ENCODE results near the gene STYXL1.
A peak's percentile ranks its signal among the peaks of the same experiment; 100 is the strongest.

Gene STYXL1

DNA sequence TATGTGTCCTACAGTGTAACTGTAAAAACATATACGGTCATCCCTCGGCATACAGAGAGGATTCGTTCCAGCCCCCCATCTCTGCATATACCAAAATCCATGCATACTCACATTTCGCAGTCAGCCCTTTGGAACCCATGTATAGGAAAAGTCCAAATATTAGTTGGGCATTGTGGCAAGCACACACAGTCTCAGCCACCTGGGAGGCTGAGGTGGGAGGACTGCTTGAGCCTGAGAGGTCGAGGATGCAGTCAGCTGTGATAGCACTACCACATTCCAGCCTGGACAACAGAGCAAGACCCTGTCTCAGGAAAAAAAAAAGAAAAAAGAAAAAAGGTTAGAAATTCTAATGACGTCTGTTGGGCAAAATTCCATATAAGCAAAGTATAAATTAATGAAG is 29.2 kb upstream of the STYXL1 start:
- Histone ChIP-seq H3K4me3 (ENCODE audit: low read depth in 1 of 2, low read length in 2 of 2) (no peak overlapping the region), H3K27me3 (ENCODE audit: control insufficient read depth in 1 of 2, insufficient read depth in 2 of 2, low read length in 2 of 2) (no peaks in the 10 kb centered on the region), H3K9ac (ENCODE audit: low read length) (no peak overlapping the region), H3K9me3 (ENCODE audit: low read length) (no peaks in the 10 kb centered on the region), H3K27ac (ENCODE audit: low read depth, low read length) (no peak overlapping the region), H3K4me1 (ENCODE audit: insufficient read depth, low read length) (no peaks in the 10 kb centered on the region), H3K36me3 (ENCODE audit: insufficient read depth, low read length) (no peaks in the 10 kb centered on the region)

DNA sequence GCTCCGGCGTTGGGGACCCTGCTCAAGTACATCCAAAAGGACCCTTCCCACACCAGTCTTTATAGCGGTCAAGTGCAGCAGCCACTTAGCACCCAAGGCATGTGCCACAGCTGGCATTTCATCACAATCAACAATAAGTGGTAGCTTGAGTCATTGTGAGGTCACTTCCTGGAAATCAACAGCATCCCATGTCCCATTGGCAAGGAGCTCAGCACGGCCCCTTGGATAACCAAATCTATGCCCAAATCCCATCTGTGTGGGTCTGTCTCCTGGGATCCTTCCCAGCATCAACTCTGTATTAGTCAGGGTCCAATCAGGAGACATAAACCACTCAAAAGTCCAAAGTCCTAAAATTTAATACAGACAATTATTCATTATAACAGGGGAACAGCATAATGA is 27.2 kb upstream of the STYXL1 start:
- H3K9me3 ChIP-seq (ENCODE audit: low read length) = no peaks in the 10 kb centered on the region
- H3K4me1 ChIP-seq (ENCODE audit: insufficient read depth, low read length) = peaks cover 11% of the 10 kb centered on the region
- H3K27me3 ChIP-seq (ENCODE audit: control insufficient read depth in 1 of 2, insufficient read depth in 2 of 2, low read length in 2 of 2) = no peaks in the 10 kb centered on the region
- H3K4me3 ChIP-seq (ENCODE audit: low read depth in 1 of 2, low read length in 2 of 2) = no peak overlapping the region
- H3K27ac ChIP-seq (ENCODE audit: low read depth, low read length) = no peak overlapping the region
- no peak overlapping the region for H3K9ac ChIP-seq (ENCODE audit: low read length)
- H3K36me3 ChIP-seq (ENCODE audit: insufficient read depth, low read length) = no peaks in the 10 kb centered on the region

DNA sequence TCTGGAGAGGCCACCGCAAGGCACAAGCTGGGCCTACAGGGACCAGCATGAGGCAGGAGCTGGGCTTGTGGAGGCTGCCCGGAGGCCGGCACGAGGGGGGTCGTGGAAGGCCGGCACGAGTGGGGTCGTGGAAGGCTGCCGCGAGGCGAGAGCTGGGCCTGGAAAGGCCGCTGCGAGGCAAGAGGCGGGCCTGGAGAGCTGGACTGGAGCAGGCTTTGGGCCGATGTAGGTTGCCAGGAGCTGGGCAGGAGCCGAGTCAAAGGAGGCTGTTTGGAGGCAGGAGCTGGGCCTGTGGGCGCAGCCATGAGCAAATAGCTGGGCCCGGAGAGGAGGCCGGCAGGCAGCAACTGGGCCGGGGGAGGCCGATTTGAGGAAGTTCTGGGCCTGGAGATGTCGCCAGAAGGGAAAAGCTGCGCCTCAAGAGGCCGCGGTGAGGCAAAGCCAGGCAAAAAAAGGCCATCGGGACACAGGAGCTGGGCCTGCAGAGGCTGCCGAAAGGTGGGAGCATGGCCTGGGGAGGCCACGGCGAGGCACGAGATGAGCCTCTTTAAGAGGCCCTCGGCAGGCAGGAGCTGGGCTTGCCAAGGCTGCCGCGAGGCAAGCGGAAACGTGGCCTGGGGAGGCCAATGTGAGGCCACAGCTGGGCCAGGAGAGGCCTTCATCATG is 26.6 kb upstream of the STYXL1 start:
- Histone ChIP-seq H3K4me3 (ENCODE audit: low read depth in 1 of 2, low read length in 2 of 2) (no peak overlapping the region), H3K4me1 (ENCODE audit: insufficient read depth, low read length) (peaks cover 16% of the 10 kb centered on the region), H3K27ac (ENCODE audit: low read depth, low read length) (no peak overlapping the region), H3K27me3 (ENCODE audit: control insufficient read depth in 1 of 2, insufficient read depth in 2 of 2, low read length in 2 of 2) (no peaks in the 10 kb centered on the region), H3K9ac (ENCODE audit: low read length) (no peak overlapping the region), H3K36me3 (ENCODE audit: insufficient read depth, low read length) (no peaks in the 10 kb centered on the region), H3K9me3 (ENCODE audit: low read length) (no peaks in the 10 kb centered on the region)

DNA sequence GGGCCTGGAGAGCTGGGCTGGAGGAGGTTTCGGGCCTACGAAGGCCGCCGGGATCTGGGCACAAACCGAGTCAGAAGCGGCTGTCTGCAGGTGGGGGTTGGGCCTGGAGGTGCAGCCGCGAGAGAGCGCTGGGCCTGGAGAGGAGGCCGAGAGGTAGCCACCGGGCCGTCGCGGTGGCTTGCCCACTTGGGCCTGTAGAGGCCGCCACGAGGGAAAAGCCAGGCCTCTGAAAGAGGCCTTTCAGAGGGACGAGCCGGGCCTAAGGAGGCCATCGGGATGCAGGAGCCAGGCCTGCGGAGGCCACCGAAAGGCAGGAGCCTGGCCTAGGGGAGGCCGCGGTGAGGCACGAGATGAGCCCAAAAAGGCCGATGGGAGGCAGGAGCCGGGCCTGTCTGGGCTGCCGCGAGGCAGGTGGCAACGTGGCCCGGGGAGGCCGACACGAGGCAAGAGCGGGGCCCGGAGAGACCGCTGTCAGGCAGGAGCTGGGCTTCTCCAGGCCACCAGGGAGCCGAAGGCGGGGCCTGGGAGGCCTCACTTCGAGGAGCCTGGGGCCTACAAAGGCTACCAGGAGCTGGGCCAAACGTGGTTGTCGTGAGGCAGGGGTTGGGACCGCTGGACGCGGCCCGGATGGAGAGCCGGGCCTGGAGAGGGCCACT is 25.7 kb upstream of the STYXL1 start:
- H3K4me3 ChIP-seq (ENCODE audit: low read depth in 1 of 2, low read length in 2 of 2) = no peak overlapping the region
- no peak overlapping the region for H3K27ac ChIP-seq (ENCODE audit: low read depth, low read length)
- H3K9me3 ChIP-seq (ENCODE audit: low read length) = no peaks in the 10 kb centered on the region
- no peaks in the 10 kb centered on the region for H3K36me3 ChIP-seq (ENCODE audit: insufficient read depth, low read length)
- peaks cover 23% of the 10 kb centered on the region for H3K4me1 ChIP-seq (ENCODE audit: insufficient read depth, low read length)
- no peak overlapping the region for H3K9ac ChIP-seq (ENCODE audit: low read length)
- H3K27me3 ChIP-seq (ENCODE audit: control insufficient read depth in 1 of 2, insufficient read depth in 2 of 2, low read length in 2 of 2) = no peaks in the 10 kb centered on the region

DNA sequence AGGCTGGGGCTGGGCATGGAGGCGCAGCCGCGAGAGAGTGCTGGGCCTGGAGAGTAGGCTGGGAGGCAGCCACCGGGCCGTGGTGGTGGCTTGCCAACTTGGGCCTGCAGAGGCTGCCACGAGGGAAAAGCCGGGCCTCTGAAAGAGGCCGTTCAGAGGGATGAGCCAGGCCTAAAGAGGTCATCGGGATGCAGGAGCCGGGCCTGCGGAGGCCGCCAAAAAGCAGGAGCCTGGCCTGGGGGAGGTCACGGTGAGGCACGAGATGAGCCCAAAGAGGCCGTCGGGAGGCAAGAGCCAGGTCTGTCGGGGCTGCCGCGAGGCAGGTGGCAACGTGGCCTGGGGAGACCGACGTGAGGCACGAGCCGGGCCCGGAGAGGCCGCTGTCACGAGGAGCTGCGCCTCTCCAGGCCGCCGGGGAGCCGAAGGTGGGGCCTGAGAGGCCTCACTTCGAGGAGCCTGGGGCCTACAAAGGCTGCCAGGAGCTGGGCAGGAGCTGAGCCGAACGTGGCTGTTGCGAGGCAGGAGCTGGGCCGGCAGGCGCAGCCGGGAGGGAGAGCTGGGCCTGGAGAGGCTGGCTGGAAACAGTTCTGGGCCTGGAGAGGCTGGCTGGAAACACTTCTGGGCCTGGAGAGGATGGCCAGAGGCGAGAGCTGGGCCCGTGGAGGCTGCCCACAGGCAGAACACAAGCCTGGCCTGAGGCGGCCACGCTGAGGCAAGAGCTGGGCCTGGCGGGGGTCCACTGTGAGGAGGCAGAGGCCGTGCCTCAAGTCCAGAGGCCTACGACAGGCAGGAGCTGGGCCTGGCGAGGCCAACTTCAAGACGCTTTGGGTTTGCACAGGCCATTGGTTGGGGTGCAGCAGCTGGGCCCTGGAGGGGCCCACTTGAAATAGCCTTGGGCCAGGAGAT is 24.7 kb upstream of the STYXL1 start:
- H3K27ac ChIP-seq (ENCODE audit: low read depth, low read length) = peak overlapping the region; percentile 21
- H3K9me3 ChIP-seq (ENCODE audit: low read length) = no peaks in the 10 kb centered on the region
- no peak overlapping the region for H3K9ac ChIP-seq (ENCODE audit: low read length)
- no peaks in the 10 kb centered on the region for H3K36me3 ChIP-seq (ENCODE audit: insufficient read depth, low read length)
- no peaks in the 10 kb centered on the region for H3K27me3 ChIP-seq (ENCODE audit: control insufficient read depth in 1 of 2, insufficient read depth in 2 of 2, low read length in 2 of 2)
- no peak overlapping the region for H3K4me3 ChIP-seq (ENCODE audit: low read depth in 1 of 2, low read length in 2 of 2)
- H3K4me1 ChIP-seq (ENCODE audit: insufficient read depth, low read length) = peaks cover 23% of the 10 kb centered on the region

DNA sequence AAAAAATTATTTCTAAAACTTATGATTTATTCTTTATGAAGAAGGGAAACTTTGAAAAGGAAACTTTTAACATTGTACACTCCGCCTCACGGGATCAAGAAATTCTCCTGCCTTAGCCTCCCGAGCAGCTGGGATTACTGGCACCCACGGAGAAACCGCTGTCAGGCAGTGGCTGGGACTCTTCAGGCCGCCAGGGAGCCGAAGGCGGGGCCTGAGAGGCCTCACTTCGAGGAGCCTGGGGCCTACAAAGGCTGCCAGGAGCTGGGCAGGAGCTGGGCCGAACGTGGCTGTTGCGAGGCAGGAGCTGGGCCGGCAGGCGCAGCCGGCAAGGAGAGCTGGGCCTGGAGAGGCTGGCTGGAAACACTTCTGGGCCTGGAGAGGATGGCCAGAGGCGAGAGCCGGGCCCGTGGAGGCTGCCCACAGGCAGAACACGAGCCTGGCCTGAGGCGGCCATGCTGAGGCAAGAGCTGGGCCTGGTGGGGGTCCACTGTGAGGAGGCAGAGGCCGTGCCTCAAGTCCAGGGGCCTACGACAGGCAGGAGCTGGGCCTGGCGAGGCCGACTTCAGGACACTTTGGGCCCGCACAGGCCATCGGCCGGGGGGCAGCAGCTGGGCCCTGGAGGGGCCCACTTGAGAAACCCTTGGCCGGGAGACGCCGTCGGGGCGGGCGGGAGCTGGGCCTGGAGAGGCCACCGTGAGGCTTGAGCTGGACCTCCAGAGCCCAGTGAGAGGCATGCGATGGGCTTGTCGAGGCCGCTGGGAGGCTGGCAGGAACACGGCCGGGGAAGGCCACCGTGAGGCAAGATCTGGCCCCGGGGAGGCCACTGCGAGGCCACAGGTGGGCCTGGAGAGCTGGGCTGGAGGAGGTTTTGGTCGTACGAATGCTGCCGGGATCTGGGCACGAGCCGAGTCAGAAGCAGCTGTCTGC is 23.8 kb upstream of the STYXL1 start:
- H3K27ac ChIP-seq (ENCODE audit: low read depth, low read length) = peak overlapping the region; percentile 21
- H3K36me3 ChIP-seq (ENCODE audit: insufficient read depth, low read length) = peaks cover 8% of the 10 kb centered on the region
- H3K4me3 ChIP-seq (ENCODE audit: low read depth in 1 of 2, low read length in 2 of 2) = no peak overlapping the region
- no peaks in the 10 kb centered on the region for H3K27me3 ChIP-seq (ENCODE audit: control insufficient read depth in 1 of 2, insufficient read depth in 2 of 2, low read length in 2 of 2)
- peaks cover 23% of the 10 kb centered on the region for H3K4me1 ChIP-seq (ENCODE audit: insufficient read depth, low read length)
- no peak overlapping the region for H3K9ac ChIP-seq (ENCODE audit: low read length)
- no peaks in the 10 kb centered on the region for H3K9me3 ChIP-seq (ENCODE audit: low read length)

DNA sequence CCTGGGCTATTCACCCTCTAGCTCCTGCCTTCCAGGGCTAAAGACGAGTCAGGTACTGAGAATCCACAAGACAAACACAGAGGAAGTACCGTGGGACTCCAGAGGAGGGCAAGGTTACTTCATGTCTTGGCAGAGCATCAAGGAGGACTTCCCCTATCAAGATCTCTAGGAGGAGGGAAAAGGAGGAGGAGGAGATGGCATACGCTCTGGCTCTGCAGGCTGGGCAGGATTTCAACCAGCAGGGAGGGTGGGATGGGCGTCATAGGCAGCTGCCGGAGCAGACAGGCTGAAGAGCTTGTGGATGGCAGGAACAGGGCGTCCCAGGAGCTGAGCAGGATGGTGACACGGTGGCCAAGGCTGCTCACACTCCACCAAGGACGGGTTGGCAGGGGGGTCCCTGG is 21.4 kb upstream of the STYXL1 start:
- no peak overlapping the region for H3K4me3 ChIP-seq (ENCODE audit: low read depth in 1 of 2, low read length in 2 of 2)
- H3K27ac ChIP-seq (ENCODE audit: low read depth, low read length) = peak overlapping the region; percentile 61
- H3K4me1 ChIP-seq (ENCODE audit: insufficient read depth, low read length) = peaks cover 23% of the 10 kb centered on the region
- no peaks in the 10 kb centered on the region for H3K27me3 ChIP-seq (ENCODE audit: control insufficient read depth in 1 of 2, insufficient read depth in 2 of 2, low read length in 2 of 2)
- H3K36me3 ChIP-seq (ENCODE audit: insufficient read depth, low read length) = peaks cover 32% of the 10 kb centered on the region
- no peaks in the 10 kb centered on the region for H3K9me3 ChIP-seq (ENCODE audit: low read length)
- H3K9ac ChIP-seq (ENCODE audit: low read length) = peak overlapping the region; percentile 5

DNA sequence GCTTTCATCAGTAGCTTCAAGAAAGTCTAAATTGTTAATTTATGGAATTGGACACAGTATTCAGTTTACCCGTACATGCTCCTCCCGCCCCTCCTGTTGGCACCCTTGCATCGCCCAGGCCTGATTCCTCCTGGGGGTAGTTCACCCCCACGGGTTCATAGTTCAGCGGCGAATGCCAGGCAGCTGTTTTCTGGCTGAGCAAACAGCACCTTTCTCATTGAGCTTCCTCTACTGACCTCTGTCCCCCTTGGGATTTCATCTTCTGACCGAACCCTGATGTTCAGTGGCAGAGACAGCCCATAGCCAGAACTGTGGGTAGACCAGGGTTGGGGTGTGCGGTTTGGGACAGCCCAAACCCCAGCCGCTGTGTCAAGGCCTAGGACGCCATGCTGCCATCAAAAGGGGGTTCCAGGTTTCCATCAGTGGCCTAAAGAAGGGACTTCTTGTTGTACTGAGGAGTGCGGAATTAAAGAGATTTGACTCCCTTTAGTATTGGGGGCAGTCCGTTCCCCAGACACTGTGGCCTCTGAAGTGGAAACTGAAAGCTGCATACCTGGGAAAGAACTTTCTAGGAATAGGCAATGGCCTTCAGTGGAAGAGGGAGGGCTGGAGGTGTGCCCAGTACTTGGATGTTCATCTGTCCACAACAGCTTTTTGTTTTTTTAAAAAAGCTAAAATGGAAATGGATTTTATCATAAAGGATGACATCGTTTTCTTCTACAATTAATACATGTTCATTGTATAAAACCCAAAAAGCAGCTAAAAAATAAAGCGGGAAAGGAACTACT is 19.1 kb upstream of the STYXL1 start:
- no peaks in the 10 kb centered on the region for H3K9me3 ChIP-seq (ENCODE audit: low read length)
- H3K36me3 ChIP-seq (ENCODE audit: insufficient read depth, low read length) = peaks cover 55% of the 10 kb centered on the region
- no peak overlapping the region for H3K4me3 ChIP-seq (ENCODE audit: low read depth in 1 of 2, low read length in 2 of 2)
- H3K4me1 ChIP-seq (ENCODE audit: insufficient read depth, low read length) = peaks cover 23% of the 10 kb centered on the region
- H3K9ac ChIP-seq (ENCODE audit: low read length) = no peak overlapping the region
- H3K27me3 ChIP-seq (ENCODE audit: control insufficient read depth in 1 of 2, insufficient read depth in 2 of 2, low read length in 2 of 2) = no peaks in the 10 kb centered on the region
- H3K27ac ChIP-seq (ENCODE audit: low read depth, low read length) = no peak overlapping the region

DNA sequence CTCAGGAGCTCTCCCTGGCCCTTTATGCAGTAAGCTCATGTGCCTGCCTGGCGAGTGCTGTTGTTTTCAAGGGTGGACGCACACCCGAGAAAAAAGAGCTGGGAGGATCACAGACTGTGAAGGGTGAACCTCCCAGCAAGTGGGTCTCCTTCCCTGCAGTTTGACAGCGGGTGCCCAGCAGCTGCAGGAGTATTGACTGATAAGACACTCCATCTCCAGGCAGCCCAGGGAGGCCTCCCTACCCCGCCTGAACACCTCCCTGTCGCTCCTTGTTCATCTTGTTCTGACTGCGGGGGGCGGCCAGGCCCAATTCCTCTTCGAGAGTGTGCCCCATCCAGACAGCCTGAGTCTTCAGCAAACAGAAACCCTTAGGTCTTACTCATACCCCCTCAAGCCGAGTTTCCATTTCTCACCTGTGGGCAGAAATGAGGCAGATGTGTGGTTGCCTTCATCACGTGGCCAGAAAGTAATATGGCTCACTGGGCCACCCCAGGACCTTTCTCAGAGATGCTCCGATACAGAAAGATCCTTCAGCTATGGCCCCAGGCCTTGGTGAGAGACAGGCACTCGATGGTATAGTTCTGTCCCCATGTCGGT is 17.3 kb upstream of the STYXL1 start:
- Histone ChIP-seq H3K4me1 (ENCODE audit: insufficient read depth, low read length) (peaks cover 13% of the 10 kb centered on the region), H3K27me3 (ENCODE audit: control insufficient read depth in 1 of 2, insufficient read depth in 2 of 2, low read length in 2 of 2) (no peaks in the 10 kb centered on the region), H3K9me3 (ENCODE audit: low read length) (no peaks in the 10 kb centered on the region), H3K9ac (ENCODE audit: low read length) (no peak overlapping the region), H3K27ac (ENCODE audit: low read depth, low read length) (no peak overlapping the region), H3K36me3 (ENCODE audit: insufficient read depth, low read length) (peaks cover 73% of the 10 kb centered on the region), H3K4me3 (ENCODE audit: low read depth in 1 of 2, low read length in 2 of 2) (no peak overlapping the region)
